KMS-11 (cell line): Measurements from ENCODE around the gene AMT.

Experiments used
- H2AFZ ChIP-seq: fragments of 200-600 bp; sonication (generic); 2 replicates; pipeline ENCODE4 v1.6.1; 2016; ENCODE audit warnings: antibody characterized with exemption, mixed run types, low read depth
- H3K27ac ChIP-seq: fragments of 200-600 bp; sonication (generic); 2 replicates; pipeline ENCODE4 v1.6.1; 2016; ENCODE audit warnings: mild to moderate bottlenecking, mixed run types
- H3K27me3 ChIP-seq: fragments of 200-600 bp; sonication (generic); 2 replicates; pipeline ENCODE4 v1.6.1; 2017; ENCODE audit warnings: mild to moderate bottlenecking, low read depth, mixed run types, moderate library complexity; ENCODE audit not compliant: insufficient read depth
- H3K36me3 ChIP-seq: fragments of 200-600 bp; sonication (generic); 2 replicates; pipeline ENCODE4 v1.6.1; 2017; ENCODE audit warnings: mild to moderate bottlenecking, mixed run types; ENCODE audit not compliant: insufficient read depth
- H3K4me1 ChIP-seq: fragments of 200-600 bp; sonication (generic); 2 replicates; pipeline ENCODE4 v1.6.1; 2016; ENCODE audit warnings: mild to moderate bottlenecking, low read depth, mixed run types; ENCODE audit not compliant: poor library complexity, severe bottlenecking
- H3K4me2 ChIP-seq: fragments of 200-600 bp; sonication (generic); 2 replicates; pipeline ENCODE4 v1.7.0; 2016; ENCODE audit warnings: mild to moderate bottlenecking, mixed run types
- H3K4me3 ChIP-seq: fragments of 200-600 bp; sonication (generic); IDR thresholded peaks from 2 replicates; pipeline ENCODE4 v1.6.1; 2017; ENCODE audit warnings: low read depth, low read length, mixed read lengths; ENCODE audit not compliant: insufficient read depth
- H3K79me2 ChIP-seq: fragments of 200-600 bp; sonication (generic); 2 replicates; pipeline ENCODE4 v1.6.1; 2016; ENCODE audit warnings: low read depth, mixed run types; ENCODE audit not compliant: insufficient read depth
- H3K9ac ChIP-seq: fragments of 200-600 bp; sonication (generic); 2 replicates; pipeline ENCODE4 v1.6.1; 2016; ENCODE audit warnings: mild to moderate bottlenecking, mixed run types
- H4K20me1 ChIP-seq: fragments of 200-600 bp; sonication (generic); 2 replicates; pipeline ENCODE4 v1.6.1; 2016; ENCODE audit warnings: mild to moderate bottlenecking, mixed run types; ENCODE audit not compliant: insufficient read depth
- TF ChIP-seq, protein P1 (sequence below): fragments of 200-600 bp; sonication (generic); conservative IDR thresholded peaks from 2 replicates; pipeline ENCODE4 v1.6.1; 2017; ENCODE audit warnings: low read depth, mild to moderate bottlenecking, antibody characterized with exemption, low read length, moderate library complexity, mixed read lengths

Gene AMT

GRCh38 chr3:49413338-49413734 is 8.9 kb downstream of the AMT start:
- Histone ChIP-seq H3K4me2 (peak overlapping the region; percentile 71), H3K27ac (no peak overlapping the region), H3K4me1 (peaks cover 28% of the 10 kb centered on the region), H3K4me3 (peak overlapping the region; percentile 52), H4K20me1 (peaks cover 17% of the 10 kb centered on the region; the same call in 1 of the 2 replicates), H3K79me2 (peaks cover 40% of the 10 kb centered on the region), H3K36me3 (no peaks in the 10 kb centered on the region), H2AFZ (no peak overlapping the region), H3K27me3 (no peaks in the 10 kb centered on the region), H3K9ac (no peak overlapping the region)
- TF ChIP-seq, protein P1, sequence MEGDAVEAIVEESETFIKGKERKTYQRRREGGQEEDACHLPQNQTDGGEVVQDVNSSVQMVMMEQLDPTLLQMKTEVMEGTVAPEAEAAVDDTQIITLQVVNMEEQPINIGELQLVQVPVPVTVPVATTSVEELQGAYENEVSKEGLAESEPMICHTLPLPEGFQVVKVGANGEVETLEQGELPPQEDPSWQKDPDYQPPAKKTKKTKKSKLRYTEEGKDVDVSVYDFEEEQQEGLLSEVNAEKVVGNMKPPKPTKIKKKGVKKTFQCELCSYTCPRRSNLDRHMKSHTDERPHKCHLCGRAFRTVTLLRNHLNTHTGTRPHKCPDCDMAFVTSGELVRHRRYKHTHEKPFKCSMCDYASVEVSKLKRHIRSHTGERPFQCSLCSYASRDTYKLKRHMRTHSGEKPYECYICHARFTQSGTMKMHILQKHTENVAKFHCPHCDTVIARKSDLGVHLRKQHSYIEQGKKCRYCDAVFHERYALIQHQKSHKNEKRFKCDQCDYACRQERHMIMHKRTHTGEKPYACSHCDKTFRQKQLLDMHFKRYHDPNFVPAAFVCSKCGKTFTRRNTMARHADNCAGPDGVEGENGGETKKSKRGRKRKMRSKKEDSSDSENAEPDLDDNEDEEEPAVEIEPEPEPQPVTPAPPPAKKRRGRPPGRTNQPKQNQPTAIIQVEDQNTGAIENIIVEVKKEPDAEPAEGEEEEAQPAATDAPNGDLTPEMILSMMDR = no peak

GRCh38 chr3:49412632-49413337 is 9.5 kb downstream of the AMT start:
- Histone ChIP-seq H3K27ac (peak overlapping the region; percentile 60), H2AFZ (peak overlapping the region; percentile 38; the same call in 1 of the 2 replicates)
- TF ChIP-seq, protein P1 = no peak

GRCh38 chr3:49411968-49412631 is 10.2 kb downstream of the AMT start, which contains the start of the genes RHOA and TCTA:
Gene RHOA, minus strand, starts transcription at chr3:49411976. Its CDS starts 36,387 bp downstream, at chr3:49375589.
Gene TCTA, plus strand, starts transcription at chr3:49412423. Its CDS starts 4 bp downstream, at chr3:49412427.
- TF ChIP-seq, protein P1 = no peak
- Histone ChIP-seq H3K4me2 (peak within 1 kb of the TSS; percentile 82), H3K27ac (peak within 1 kb of the TSS; percentile 71), H3K36me3 (no peaks in the 10 kb centered on the region), H3K9ac (peak within 1 kb of the TSS; percentile 79), H3K79me2 (peaks cover 53% of the 10 kb centered on the region), H3K4me3 (peak within 1 kb of the TSS; percentile 64), H3K4me1 (peaks cover 28% of the 10 kb centered on the region), H4K20me1 (peaks cover 24% of the 10 kb centered on the region; the same call in 1 of the 2 replicates), H2AFZ (peak within 1 kb of the TSS; percentile 54), H3K27me3 (no peaks in the 10 kb centered on the region)

More at GRCh38 chr3:49412632-49413337, 9.5 kb downstream of the AMT start:
- Histone ChIP-seq H3K79me2 (peaks cover 46% of the 10 kb centered on the region), H4K20me1 (peaks cover 19% of the 10 kb centered on the region; the same call in 1 of the 2 replicates), H3K4me2 (peak overlapping the region; percentile 71), H3K27me3 (no peaks in the 10 kb centered on the region), H3K4me1 (peaks cover 28% of the 10 kb centered on the region), H3K9ac (peak overlapping the region; percentile 79), H3K4me3 (peak overlapping the region; percentile 52), H3K36me3 (no peaks in the 10 kb centered on the region)

- peak overlapping the region; percentile 54 for H2AFZ ChIP-seq
- peak overlapping the region; percentile 75 for H3K9ac ChIP-seq
- H4K20me1 ChIP-seq = peaks cover 24% of the 10 kb centered on the region; the same call in 1 of the 2 replicates
- no peak overlapping the region for H3K4me3 ChIP-seq
- H3K4me1 ChIP-seq = peaks cover 28% of the 10 kb centered on the region
- peak overlapping the region; percentile 82; the same call in 1 of the 2 replicates for H3K4me2 ChIP-seq
- TF ChIP-seq, protein P1 = no peak
- H3K27me3 ChIP-seq = no peaks in the 10 kb centered on the region
- peak overlapping the region; percentile 71 for H3K27ac ChIP-seq
- H3K79me2 ChIP-seq = peaks cover 58% of the 10 kb centered on the region
- no peaks in the 10 kb centered on the region for H3K36me3 ChIP-seq
These were observed 10.7 kb downstream of the AMT start for GRCh38 chr3:49411535-49411967.
